GM19324 (cell line): ENCODE data around the gene INPP4B.

Experiments
- ATAC-seq: cut with Tn5 transposase; IDR thresholded peaks from one replicate; pipeline ENCODE4 v1.9.1; 2021; ENCODE audit warnings: mild to moderate bottlenecking, moderate library complexity; ENCODE audit not compliant: unreplicated experiment, low FRiP score

INPP4B gene

DNA sequence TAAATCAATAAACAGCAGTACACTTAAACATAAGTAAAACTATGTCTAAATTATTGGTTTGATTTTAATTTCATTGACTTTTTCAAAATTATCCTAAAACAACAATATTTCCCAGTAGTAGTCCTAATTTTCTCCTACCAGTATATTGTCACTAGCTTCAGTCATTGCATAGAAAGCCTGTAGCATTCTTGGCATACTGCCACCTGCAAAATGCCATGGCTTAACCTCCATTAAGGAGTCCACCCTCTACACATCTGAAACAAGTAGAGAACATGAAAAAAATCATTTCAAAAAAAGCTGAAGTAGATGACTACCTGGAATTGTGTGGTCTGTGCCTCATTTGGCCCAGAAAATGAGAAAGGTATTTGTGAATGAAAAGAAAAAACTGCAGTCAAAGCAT is 348.5 kb downstream of the INPP4B start:
- no peak for ATAC-seq

DNA sequence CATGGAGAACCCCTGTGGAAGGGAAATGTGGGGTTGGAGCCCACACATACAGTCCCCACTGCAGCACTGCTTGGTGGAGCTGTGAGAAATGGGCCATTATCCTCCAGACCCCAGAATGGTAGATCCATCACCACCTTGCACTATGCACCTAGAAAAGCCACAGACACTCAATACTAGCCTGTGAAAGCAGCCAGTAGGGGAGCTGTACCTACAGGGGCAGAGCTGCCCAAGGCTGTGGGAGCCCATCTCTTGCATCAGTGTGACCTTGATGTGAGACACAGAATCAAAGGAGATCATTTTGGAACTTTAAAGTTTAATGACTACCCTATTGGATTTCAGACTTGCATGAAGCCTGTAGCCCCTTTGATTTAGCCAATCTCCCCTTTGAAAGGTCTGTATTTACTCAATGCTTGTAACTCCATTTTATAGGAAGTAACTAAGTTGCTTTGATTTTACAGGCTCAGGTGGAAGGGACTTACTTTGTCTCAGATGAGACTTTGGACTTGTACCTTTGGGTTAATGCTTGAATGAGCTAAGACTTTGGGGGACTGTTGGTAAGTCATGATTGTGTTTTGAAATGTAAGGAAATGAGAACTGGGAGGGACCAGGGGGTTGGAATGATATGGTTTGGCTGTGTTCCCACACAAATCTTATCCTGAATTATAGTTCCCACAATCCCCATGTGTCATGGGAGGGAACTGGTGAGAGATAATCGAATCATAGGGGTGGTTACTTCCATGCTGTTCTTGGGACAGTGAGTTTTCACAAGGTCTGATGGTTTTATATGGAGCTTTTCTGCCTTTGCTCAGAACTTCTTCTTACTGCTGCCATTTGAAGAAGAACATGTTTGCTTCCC is 352.6 kb downstream of the INPP4B start:
- ATAC-seq, result no peak

DNA sequence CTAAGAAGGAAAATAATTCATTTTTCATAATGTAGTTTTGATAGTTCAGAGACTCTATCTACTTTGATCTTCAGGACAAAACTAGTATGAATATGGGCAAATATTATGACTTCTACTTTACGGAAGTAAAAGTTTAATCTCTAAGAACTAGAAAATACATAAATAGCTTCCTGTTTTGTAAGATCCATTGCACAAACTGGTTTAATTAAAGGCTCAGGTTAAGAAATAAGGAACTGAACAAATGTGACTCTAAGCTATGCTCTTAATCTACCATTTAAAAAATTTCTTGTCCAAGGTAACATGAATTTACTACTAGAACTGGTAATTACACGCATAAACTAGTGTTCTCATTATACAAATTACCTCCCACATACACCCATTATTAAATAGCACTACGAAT is 360.6 kb downstream of the INPP4B start:
- ATAC-seq, result no peak

DNA sequence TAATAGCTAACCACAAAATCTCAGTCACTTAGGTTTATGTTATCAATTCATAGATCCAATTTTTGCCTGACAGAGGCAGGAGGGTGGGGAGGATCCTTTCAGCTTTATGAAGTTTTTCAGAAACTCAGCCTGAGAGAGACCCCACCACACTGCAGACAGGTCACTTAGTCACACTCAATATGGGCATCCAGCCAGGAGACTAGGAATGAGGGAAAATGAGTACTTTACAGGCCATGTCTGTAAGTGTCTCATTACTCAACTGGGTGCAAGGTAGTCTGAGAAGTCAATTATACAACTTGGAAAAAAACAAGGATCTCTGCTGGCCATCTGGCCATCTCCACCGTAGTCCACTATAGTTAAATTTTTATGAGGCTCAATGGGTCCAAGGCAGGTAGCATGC is 365.9 kb downstream of the INPP4B start:
- ATAC-seq, result no peak

DNA sequence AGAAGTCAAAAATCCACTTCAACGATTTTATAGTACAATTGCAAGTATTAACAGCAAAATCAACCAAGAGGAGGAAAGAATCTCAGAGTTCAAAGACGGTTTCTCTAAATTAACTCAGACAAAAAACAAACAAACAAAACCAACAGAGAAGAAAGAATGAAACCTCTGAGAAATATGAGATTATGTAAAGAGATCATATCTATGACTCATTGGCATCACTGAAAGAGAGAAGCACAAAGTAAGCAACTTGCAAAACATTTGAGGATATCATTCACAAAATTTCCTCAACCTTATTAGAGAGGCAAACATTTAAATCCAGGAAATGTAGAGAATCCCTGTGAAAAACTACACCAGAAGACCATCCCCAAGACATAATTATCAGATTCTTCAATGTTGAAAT is 370.4 kb downstream of the INPP4B start:
- ATAC-seq, result no peak

DNA sequence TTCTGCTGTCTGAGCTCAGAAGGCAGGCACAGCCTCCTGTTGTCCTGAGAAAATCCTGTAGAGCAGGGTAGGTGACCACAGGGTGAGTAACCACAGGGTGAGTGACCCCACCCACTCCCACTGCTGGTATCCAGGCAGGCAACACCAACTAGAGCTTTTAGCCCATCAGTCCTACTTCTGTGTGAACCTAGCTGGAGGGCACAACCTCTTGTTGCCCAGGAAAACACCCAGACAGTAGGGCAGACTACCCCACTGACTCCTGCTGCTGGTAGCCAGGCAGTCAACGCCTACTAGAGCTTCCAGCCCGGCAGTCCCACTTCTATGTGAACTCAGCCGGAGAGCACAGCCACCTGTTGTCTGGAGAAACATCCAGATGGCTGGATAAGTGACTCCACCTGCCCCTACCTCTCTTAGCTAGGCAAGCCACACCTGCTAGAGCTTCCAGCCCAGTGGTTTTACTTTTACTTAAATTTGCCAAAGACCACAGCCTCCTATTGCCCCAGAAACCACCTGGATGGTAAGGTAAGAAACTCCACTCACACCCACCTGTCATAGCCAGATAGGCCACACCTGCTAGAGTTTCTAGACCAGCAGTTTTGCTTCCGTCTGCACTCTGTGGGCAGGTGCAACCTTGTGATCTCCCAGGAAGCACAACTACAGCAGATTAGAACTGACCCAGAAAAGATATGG is 371.6 kb downstream of the INPP4B start:
- no peak for ATAC-seq

DNA sequence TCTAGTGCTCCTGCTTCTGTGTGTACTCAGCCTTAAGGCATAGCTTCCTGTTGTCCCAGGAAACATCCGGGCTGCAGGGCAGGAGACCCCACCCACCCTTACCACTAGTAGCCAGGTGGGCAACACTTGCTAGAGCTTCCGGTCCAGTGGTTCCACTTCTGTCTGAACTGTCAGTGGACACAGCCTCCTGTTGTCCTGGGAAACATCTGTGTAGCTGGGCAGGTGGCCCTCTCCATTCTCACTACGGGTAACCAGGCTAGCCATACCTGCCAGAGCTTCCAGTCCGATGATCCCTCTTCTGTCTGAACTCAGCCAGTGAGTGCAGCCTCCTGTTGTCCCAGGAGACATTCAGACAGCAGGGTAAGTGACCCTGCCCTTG is 372.2 kb downstream of the INPP4B start:
- ATAC-seq, result no peak

DNA sequence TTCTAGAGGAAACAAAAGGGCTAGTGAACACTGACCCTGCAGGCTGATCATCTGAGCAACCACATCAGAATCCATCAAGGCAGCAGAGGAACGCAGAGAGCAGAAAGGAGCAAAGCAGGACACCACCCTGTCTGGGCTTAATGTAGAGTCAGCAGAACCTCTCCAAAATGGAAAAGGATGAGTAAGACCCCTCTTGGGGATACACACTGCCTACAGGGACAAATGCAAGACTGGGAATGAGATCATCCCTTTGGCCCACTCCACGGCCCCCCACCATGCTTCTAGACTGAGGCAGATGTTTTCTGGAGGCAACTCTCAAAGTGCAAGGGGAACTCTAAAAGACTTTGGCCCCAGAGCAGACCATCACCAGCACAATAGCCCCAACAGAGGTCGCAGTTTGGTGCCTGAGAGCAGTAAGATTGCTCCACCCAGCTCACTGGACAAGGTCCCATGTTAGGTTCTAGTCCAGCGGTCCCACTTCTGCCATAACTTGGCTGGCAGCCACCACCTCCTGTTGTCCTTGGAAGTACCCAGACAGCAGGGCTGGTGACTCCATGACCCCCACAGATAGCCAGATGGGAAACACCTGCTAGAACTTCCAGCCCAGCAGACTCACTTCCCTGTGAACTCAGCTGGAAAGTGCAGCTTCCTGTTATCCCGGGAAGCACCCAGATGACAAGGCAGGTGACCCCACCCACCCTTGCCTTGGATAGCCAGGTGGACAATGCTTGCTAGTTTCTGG is 372.7 kb downstream of the INPP4B start:
- no peak for ATAC-seq

DNA sequence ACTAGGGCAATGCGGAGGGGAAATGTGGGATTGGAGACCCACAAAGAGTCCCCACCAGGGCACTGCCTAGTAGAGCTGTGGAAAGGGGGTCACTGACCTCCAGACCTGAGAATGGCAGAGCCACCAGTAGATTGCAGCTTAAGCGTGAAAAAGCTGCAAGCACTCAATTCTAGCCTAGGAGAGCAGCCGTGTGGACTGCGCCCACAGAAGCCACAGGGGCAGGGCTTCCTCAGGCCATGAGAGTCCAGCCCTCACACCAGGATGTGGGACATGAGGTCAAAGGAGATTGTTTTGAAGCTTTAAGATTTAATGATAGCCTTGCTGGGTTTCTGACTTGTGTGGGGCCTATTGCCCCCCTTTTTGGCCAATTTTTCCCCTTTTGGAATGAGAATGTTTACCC is 379.0 kb downstream of the INPP4B start:
- no peak for ATAC-seq

DNA sequence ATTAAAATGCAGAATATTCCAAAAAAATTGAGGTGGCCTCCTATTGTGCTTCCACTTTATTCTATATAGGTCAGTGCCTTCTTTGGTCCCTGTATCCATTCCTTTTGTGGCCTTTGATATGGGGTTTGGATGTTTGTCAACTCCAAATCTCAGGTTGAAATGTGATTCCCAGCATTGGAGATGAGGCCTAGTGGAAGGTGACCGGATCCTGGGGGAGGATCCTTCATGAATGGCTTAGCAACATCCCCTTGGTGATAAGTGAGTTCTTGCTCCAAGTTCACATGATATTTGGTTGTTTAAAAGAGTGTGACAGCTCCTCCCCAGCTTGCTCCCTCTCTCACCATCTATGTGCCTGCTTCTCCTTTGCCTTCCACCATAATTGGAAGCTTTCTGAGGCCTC is 380.6 kb downstream of the INPP4B start:
- ATAC-seq, result no peak

DNA sequence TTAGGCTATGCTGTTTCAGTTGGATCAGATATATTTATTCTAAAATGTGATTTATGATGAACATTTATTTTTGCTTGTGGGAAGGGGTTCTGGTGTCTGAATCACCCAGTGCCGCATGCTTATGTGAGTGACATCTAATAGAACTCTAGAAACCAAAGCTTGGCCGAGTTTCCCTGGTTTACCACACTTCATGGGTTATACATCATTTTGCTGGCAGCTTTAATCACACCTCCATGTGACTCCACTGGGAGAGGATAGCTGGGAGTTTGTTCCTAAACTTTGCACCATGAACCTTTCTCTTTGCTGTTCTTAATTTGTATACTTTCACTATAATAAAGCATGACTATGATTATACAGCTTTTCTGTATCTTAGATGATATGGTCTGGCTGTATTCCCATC is 382.9 kb downstream of the INPP4B start:
- no peak for ATAC-seq

DNA sequence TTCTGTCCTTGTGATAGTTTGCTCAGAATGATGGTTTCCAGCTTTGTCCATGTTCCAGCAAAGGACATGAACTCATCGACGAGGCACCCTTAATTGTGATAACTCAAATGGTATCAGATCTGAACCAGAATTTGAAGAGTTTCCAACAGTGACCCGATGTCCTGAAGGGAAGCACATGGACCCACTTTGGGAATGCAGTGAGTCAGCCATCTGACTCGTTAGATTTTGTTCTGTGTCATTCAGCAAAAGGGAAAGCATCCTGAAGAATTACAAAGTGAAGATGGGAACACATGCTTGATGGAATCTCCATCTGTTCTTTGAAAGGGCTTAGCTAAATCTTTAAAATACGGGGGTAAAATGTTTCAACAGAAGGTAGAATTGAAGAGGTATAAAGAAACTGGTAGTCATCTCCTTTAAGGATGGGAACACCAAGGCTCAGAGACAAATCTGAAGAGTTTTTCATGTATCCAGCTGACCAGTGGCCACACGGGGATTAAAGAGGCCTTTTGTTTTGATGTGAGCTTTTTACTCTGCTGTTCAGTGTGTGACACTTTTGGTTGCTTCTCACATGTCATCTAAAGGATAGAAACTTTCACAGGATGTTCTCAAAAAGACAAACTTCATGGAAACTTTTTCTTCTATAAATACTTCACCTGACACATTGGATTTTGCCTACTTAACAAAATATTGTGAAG is 393.8 kb downstream of the INPP4B start:
- no peak for ATAC-seq

DNA sequence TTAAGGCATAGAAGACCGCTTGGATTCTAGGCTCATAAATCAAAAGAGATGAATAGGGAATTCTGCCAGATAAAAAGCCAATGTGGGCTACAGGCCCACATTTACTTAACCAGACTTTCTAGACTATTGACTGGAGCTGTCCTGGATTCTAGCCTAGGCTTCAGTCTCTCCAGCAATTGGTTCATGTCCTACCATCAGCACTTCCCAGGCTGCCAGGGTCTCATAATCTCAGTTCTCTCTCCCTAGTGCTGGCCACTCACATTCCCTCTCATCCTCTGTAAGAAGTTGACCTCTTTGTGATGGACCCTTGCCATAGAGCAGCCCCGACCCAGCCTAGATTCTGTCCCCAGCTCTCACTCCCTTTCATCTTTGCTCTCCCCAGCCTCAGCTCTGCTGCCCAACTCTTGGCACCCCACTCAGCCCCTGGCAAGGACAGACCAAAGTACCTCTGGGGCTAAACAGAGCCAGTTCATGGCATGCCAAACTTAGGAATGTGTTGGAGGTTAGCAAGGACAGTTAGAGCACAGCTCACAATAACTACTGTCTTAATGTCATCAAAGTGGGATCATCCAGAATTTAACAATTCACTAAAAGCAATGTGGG is 396.2 kb downstream of the INPP4B start:
- no peak for ATAC-seq

DNA sequence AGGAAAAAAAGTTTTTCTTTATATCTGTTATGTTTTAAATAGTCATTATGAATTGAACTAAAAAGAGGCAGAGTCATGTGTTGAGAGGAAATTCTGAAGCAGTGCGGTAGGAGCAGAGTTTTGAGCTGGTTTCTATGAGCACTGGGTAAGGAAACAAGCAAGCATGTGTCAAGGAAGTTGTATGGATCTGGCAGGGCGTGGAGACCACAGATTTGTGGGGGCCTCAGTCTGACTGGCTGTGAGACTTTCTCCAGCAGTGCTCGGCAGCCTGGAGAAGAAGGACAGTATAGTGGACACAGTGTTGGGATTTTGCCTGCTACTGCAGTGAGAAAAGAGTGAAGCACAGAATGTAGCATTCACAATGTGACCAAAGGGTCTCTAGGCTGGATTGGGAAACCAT is 399.1 kb downstream of the INPP4B start:
- ATAC-seq, result no peak

DNA sequence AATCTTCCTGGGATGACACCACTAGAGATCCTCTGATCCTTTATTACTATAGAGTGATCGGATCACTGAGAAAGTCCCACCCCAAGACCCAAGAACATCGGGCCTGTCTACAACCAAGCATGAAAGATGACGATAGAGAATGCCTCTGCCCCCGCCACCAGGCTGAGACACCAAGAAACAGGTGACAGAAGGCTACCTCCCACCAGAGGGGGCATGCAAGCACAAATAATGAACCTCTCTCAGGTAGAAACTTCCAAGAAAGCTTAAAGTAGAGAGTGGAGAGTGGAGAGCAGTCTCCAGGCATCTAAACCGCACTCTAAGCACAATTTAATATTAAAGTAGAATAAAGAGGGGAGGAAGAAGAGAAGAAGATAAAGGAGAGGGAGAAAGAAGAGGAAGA is 402.6 kb downstream of the INPP4B start:
- no peak for ATAC-seq

DNA sequence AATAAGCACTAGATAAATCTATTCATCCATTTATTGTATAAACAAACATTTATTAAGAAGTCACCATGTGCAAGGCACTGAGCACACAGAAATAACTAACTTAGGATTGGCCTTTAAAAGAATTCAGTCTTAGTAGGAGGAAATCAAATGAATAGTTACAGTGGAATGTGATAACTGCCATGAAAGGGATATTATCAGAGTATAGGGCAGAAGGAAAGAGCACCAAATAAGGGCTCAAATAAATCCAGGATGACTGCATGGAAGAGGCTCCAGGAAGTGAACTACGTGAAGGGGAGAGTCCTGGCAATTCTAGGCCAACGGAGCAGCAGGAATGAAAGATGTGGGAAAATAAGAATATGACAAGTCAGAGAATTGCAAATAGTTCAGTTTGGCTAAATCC is 406.0 kb downstream of the INPP4B start:
- no peak for ATAC-seq

DNA sequence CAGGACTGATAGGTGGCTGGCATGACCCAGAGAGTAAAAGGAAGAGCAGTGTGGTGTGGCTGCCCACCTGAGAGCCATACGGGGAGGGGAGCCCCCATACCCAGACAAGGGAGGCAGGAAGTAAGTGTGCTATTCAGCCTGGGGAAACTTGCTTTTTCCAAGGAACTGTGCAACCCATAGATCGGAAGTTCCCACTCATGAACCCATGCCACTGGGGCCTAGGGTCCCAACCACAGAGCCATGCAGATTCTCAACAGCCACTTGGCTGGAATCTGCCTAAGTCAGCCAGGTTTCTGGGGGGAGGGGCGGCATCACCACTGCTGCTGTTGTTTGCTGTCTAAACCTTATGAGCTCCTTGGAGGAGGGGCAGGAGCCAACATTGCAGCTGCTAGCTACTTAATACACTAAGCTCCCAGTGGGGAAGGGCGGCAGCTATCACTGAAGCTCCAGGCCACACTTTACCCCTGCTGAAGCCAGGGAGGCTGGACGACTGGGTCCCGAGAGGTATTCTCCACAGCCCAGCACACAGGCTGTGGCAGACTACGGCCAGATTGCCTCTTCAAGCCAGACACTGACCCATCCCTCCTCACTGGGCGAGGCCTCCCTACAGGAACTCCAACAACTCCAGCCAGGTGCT is 410.4 kb downstream of the INPP4B start:
- no peak for ATAC-seq

DNA sequence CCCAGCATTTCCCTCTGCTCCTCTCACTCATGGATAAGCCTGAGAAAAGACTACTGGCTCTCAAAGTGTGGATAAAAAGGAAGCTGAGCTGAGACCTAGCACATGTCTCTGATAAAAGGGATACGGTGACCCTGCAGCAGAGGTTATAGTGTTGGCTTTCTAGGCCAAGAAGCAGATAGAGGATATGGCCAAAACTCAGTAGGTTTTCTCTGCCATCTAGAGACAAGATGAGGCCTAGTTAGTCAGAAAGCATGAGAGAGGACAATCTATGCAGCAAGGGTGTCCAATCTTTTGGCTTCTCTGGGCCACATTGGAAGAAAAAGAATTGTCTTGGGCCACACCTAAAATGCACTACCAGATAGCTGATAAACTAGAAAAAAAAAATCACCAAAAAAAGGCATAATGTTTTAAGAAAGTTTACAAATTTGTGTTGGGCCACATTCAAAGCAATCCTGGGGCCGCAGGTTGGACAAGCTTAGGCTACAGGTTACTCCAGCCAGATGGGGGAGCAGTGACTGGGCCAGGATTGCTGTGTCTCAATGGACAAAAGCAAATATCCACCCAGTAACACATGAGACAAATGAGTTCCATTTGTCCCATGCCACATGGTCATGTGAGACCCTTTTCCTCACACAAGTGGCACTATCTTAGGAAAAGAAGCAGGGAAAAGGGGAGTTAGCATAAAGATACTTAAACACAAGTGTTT is 411.4 kb downstream of the INPP4B start:
- ATAC-seq, result no peak

DNA sequence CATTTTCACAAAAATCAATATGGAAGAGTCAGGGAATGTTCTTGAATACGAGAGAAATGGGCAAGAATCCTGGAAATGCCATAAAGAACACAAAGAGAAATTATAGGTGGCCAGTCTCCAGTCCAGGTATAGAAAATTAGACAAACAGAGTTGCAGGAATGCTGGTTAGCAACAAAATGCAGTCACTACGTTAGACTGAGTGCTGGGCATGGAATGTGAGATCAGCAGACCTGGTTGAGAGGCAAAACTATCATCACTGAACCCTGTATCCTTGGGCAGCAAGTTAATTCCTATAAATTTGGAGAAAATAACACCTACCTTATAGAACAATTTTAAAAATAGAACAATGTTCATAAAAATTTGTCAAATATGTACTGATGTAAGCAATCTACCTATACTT is 417.4 kb downstream of the INPP4B start:
- ATAC-seq, result no peak
